HG03139 (cell line): ENCODE results near the gene COL20A1.

Experiments used
- ATAC-seq: cut with Tn5 transposase; IDR thresholded peaks from one replicate; pipeline ENCODE4 v1.9.1; 2021; ENCODE audit not compliant: unreplicated experiment

The COL20A1 gene

GRCh38 chr20:63306673-63307537 is 13.9 kb downstream of the COL20A1 start:
- ATAC-seq = no peak

- ATAC-seq = no peak
Measured at GRCh38 chr20:63307538-63308217, 14.7 kb downstream of the COL20A1 start.

- no peak for ATAC-seq
Measured at GRCh38 chr20:63308218-63308911, 15.4 kb downstream of the COL20A1 start.

GRCh38 chr20:63309261-63310071 is 16.5 kb downstream of the COL20A1 start:
- ATAC-seq = no peak

- no peak for ATAC-seq
Measured at GRCh38 chr20:63310265-63310991, 17.4 kb downstream of the COL20A1 start.

GRCh38 chr20:63311186-63311832 is 18.3 kb downstream of the COL20A1 start:
- ATAC-seq = no peak

GRCh38 chr20:63311833-63312243 is 18.9 kb downstream of the COL20A1 start:
- ATAC-seq = no peak

GRCh38 chr20:63312273-63312672 is 19.3 kb downstream of the COL20A1 start:
- no peak for ATAC-seq

- ATAC-seq = no peak
Measured at GRCh38 chr20:63312690-63313348, 19.8 kb downstream of the COL20A1 start.

GRCh38 chr20:63313349-63314014 is 20.5 kb downstream of the COL20A1 start:
- ATAC-seq = no peak

GRCh38 chr20:63314015-63314471 is 21.1 kb downstream of the COL20A1 start:
- no peak for ATAC-seq

- no peak for ATAC-seq
Measured at GRCh38 chr20:63314566-63315239, 21.7 kb downstream of the COL20A1 start.

- ATAC-seq = no peak
Measured at GRCh38 chr20:63315240-63315689, 22.3 kb downstream of the COL20A1 start.

GRCh38 chr20:63315731-63316491 is 22.9 kb downstream of the COL20A1 start:
- no peak for ATAC-seq

- ATAC-seq = no peak
Measured at GRCh38 chr20:63316502-63316921, 23.5 kb downstream of the COL20A1 start.

GRCh38 chr20:63317061-63317460 is 24.1 kb downstream of the COL20A1 start:
- no peak for ATAC-seq
